ENCODE measurements around the gene MAP3K19.
A peak's percentile ranks its signal among the peaks of the same experiment; 100 is the strongest.

Gene MAP3K19

DNA sequence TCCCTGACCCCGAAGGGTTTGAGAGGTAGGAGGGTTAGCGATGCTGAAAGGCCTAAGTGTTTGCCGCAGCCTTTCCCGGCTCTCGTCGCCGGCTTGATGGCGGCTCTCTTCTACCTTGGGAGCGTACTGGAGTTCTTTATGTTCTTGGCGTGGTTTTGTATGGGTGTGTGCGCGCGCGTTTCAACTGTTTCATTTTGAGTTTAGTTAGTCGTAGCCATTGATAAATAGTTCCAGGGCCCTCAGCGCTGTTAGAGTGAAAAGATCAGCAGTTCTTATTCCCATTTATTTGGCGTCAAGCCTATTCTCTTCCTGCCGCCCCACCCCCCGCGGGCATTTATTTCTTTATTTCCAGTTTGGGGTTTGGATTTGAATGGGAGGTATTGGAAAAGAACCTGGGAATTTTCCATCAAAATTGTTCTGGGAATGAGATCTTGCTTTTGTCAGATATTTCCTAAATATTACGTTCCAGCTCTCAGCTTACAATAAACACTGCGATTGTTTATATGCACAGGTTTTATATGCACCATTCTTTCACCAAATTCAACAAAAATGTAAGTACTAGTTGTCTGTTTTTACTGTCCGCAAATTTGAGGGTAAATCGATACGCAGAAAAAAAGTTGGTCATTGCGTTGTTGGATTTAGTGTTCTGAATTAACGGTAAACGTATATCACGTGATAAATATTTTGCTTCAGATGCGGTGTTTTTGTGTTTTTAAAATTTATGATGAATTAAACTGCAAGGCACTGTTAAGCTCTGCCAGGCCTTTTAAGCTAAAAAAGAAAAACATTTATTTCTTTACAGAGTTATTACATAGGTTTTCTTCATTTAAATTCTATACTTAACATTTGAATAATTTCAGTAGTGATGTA, 127.7 kb downstream of the MAP3K19 start:
- DNase-seq (ENCODE audit: low read depth) = no peak
- peak overlapping the region; percentile 99 for H3K4me3 ChIP-seq (ENCODE audit: low read depth, low read length)
- no peak for TF ChIP-seq CTCF (conservative IDR thresholded peaks at IDR 0.05; ENCODE audit: low read depth, low read length)

- H3K4me3 ChIP-seq (ENCODE audit: low read depth, low read length) = peak within 1 kb of the TSS; percentile 99
- TF ChIP-seq CTCF (conservative IDR thresholded peaks at IDR 0.05; ENCODE audit: low read depth, low read length) = no peak
- peak; percentile 99 for DNase-seq (ENCODE audit: low read depth)
Observed at GRCh38 chr2:134918526-134919340, 128.5 kb downstream of the MAP3K19 start, which contains the start of gene CCNT2. TSS of gene CCNT2 (plus strand) at chr2:134918822. CDS start at chr2:134918855, 33 bp downstream.

DNA sequence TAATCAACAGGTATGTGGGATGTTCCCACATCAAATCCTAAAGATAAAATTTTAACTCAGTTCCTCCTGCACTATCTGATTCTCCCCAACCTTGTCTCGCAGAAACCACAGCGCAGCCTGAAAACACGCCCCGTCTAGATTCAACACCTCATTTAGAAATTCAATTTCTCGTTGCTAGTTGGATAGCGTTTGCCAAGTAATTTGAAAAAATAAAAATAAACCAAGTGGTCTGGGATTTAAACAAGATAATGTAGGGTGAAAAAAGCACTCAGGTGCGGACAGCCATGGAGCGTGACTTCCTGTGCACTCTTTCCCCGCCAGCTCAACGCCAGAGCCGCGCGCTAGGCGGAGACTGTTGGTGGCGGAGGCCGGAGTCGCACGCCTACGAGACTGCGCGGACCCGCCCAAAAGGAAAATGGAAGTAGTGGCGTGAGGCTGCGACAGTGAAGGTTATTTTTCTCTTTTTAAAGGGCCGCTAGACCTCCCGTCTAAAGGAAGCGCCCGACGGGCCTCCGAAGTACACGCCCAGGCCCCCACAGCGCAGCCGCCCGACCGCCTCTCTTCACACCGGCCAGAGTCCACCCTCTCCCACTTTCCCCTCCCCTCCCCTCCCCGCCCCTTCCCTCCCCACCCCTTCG, 129.2 kb downstream of the MAP3K19 start:
- TF ChIP-seq CTCF (conservative IDR thresholded peaks at IDR 0.05; ENCODE audit: low read depth, low read length) = peak; percentile 41
- DNase-seq (ENCODE audit: low read depth) = no peak

GRCh38 chr2:134917360-134917865, 129.8 kb downstream of the MAP3K19 start:
- no peak for TF ChIP-seq CTCF (conservative IDR thresholded peaks at IDR 0.05; ENCODE audit: low read depth, low read length)
- H3K4me3 ChIP-seq (ENCODE audit: low read depth, low read length) = peak overlapping the region; percentile 99
- no peak for DNase-seq (ENCODE audit: low read depth)

More for the DNA sequence above, 129.2 kb downstream of the MAP3K19 start:
- peak overlapping the region; percentile 99 for H3K4me3 ChIP-seq (ENCODE audit: low read depth, low read length)
